NCI-H2107 treated with DMSO at 0.1 percent for 48 hours (cell line): Measurements from ENCODE around the gene PTPRM.

ENCODE experiments used
- DNase-seq: peaks from one replicate; lab custom pipeline; 2025; ENCODE audit not compliant: unreplicated experiment; lab: John Stamatoyannopoulos, UW

The PTPRM gene

GRCh38 chr18:8142932-8143331 is 575.8 kb downstream of the PTPRM start:
- no peak for DNase-seq

GRCh38 chr18:8151181-8151580 is 584.1 kb downstream of the PTPRM start:
- DNase-seq = no peak

GRCh38 chr18:8153887-8154583 is 586.9 kb downstream of the PTPRM start:
- DNase-seq = no peak

- DNase-seq = no peak
Measured at GRCh38 chr18:8162802-8163201, 595.7 kb downstream of the PTPRM start.

- no peak for DNase-seq
Measured at GRCh38 chr18:8163286-8163959, 596.3 kb downstream of the PTPRM start.

GRCh38 chr18:8165095-8165494 is 598.0 kb downstream of the PTPRM start:
- DNase-seq = no peak

GRCh38 chr18:8167026-8167425 is 599.9 kb downstream of the PTPRM start:
- peak; percentile 2 for DNase-seq

- no peak for DNase-seq
Measured at GRCh38 chr18:8167673-8168072, 600.6 kb downstream of the PTPRM start.

- DNase-seq = no peak
Measured at GRCh38 chr18:8169722-8170121, 602.6 kb downstream of the PTPRM start.

GRCh38 chr18:8174771-8175170 is 607.7 kb downstream of the PTPRM start:
- no peak for DNase-seq

- DNase-seq = no peak
Measured at GRCh38 chr18:8175501-8176061, 608.5 kb downstream of the PTPRM start.

GRCh38 chr18:8176109-8176508 is 609.0 kb downstream of the PTPRM start:
- no peak for DNase-seq

- DNase-seq = no peak
Measured at GRCh38 chr18:8176554-8176953, 609.4 kb downstream of the PTPRM start.

GRCh38 chr18:8177330-8178016 is 610.4 kb downstream of the PTPRM start:
- no peak for DNase-seq

GRCh38 chr18:8186413-8186812 is 619.3 kb downstream of the PTPRM start:
- DNase-seq = no peak

- no peak for DNase-seq
Measured at GRCh38 chr18:8188184-8188583, 621.1 kb downstream of the PTPRM start.

GRCh38 chr18:8190980-8191379 is 623.9 kb downstream of the PTPRM start:
- DNase-seq = no peak

GRCh38 chr18:8194431-8194830 is 627.3 kb downstream of the PTPRM start:
- DNase-seq = no peak

- DNase-seq = no peak
Measured at GRCh38 chr18:8196238-8196637, 629.1 kb downstream of the PTPRM start.

GRCh38 chr18:8197499-8197898 is 630.4 kb downstream of the PTPRM start:
- no peak for DNase-seq

GRCh38 chr18:8207996-8208395 is 640.9 kb downstream of the PTPRM start:
- no peak for DNase-seq

- no peak for DNase-seq
Measured at GRCh38 chr18:8208716-8209115, 641.6 kb downstream of the PTPRM start.
